ENCODE data around the gene OR13J1. TPM values are rescaled to one million over a fixed set of nuclear protein-coding genes. Genes with fewer than 3 reads are reported as not detected.

Gene OR13J1
- total RNA-seq, 1 donor from 2014 or later, result not detected

DNA sequence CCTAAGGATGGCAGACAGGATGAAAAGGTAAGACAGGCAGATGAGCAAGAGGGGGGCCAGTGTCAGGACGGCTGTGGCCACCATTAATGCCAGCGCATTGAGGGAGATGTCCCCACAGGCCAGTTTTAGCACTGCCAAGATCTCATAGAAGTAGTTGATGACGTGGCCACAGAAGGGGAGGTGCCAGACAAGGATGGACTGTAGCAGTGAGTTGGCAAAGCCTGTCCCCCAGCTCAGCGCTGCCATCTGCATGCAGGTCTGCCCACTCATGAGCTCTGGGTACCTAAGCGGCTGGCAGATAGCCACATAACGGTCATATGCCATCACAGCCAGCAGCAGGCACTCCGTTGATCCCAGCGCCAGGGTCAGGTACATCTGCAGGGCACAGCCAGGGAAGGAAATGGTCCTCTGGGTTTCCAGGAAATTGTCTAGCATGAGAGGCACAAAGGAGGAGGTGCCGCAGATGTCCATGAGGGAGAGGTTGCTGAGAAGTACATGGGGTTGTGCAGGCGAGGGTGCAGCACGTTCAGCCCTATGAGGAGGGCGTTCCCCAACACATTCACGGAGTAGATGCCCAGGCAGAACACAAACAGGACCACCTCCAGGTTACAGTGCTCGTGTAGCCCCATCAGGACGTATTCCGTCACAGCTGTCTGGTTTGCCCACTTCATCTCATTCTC is 10.8 kb downstream of the OR13J1 start:
- peak in 1 of 2 donors; percentile 31 for DNase-seq (ENCODE audit: low read depth in 2 of 2)

GRCh38 chr9:35858458-35858857 is 11.7 kb downstream of the OR13J1 start:
- DNase-seq (ENCODE audit: low read depth in 2 of 2), result no peak

DNA sequence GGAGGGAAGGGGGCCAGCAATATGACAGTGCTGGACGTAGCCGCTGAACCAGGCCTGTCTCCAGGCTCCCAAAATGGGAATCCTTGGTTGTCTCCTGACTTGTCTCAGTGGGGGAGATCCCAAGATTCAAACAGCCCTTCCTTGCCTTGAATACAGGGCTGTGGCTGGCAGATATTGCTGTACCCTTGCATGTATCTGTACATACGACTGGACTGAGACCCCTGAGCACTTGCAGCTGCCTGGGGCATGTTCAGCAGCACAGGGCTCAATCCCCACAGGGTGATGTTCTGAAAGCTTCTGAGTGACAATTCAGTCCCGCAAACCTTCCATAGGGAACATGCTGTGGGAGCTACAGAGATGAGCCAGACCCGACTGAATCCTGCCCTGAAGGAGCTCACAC is 13.3 kb downstream of the OR13J1 start:
- DNase-seq (ENCODE audit: low read depth in 2 of 2), result no peak

GRCh38 chr9:35856206-35856605 is 14.0 kb downstream of the OR13J1 start:
- DNase-seq (ENCODE audit: low read depth in 2 of 2), result no peak

DNA sequence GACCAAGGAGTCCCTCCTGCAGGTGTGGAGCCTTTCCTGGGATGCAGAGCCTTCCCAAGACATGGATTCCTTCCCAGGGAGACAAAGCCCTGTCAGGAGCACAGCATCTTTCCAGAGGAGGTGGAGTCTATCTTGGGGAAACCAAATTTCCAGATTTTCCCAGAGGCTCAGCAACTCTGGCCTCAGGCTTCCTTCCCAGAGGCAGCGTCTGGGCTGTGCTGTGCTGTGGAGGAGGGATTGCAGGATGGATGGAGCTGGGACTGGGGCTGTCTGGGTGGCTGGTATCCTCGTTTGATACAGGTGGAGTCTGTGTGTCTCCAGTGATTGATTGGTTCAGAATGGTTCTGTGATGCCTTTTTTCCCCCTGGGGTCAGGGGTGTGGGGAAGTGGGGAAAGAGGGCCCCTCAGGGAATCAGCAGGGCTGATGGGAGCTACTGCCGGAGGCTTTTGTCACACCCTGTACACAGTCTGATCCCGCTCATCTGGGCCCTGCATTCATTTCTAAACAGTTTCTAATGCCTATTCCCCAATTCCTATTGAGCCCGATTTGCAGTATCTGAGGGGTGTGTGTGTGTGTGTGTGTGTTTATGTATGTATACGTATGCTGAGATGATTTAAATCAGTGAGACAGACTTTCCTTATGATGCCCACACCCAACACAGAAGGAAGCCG is 16.0 kb downstream of the OR13J1 start:
- no peak for DNase-seq (ENCODE audit: low read depth in 2 of 2)

DNA sequence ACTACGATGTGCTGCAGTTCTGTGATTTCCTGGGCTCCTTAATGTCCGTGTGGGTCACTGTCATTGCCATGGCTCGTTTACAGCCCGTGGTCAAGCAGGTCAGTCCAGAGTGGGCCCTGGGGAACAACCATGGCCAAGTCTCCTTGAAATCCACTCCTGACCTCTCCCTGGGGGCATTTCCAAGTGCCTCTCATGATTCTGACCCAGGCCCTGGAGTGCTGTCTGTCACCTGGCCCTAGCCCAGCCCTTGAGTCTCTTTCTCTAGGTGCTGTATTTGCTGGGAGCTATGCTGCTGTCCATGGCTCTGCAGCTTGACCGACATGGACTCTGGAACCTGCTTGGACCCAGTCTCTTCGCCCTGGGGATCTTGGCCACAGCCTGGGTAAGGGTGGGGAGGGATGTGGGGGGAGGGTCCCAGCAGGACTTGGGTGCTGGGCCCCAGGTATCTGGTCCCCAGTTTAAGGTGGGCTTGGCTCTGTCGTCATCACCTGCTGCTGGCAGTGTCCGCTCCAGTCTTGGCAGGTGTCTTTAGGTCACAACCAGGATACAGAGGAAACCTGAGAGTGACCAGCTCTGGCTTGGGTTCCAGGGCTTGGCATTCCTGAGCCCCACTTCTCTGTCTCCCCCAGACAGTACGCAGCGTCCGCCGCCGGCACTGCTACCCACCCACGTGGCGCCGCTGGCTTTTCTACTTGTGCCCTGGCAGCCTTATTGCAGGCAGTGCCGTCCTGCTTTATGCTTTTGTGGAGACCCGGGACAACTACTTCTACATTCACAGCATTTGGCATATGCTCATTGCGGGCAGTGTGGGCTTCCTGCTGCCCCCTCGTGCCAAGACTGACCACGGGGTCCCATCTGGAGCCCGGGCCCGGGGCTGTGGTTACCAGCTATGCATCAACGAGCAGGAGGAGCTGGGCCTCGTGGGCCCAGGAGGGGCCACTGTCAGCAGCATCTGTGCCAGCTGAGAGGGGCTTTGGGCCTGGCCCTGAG is 17.0 kb downstream of the OR13J1 start:
- no peak for DNase-seq (ENCODE audit: low read depth in 2 of 2)

DNA sequence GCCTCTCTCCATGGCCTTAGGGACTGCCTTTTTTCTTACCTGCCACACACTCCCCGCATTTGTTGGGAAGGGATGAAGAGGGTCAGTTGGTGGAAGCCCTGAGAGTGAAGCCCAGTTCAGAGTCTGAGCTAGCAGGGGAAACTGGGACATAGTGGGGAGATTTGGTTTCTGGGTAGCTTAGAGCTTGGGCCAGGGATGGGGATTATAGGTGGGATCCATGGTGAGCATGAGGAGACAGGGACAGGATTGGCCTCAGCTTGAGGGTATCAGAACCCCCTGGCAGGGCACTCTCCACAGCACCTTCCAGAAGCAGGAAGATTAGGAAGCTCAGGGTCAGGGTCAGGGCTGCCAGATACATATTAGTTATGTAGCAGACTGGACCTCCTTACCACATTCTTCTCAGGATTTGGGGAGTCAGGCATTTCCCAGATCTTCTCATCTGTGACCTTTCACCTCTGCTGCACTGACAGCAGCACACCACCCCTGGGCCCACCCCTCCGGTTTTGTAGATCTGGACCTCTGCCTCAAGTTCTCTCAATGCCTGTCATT is 17.9 kb downstream of the OR13J1 start:
- no peak for DNase-seq (ENCODE audit: low read depth in 2 of 2)

- peak in 1 of 2 donors; percentile 73 for DNase-seq (ENCODE audit: low read depth in 2 of 2)
Measured at GRCh38 chr9:35847792-35848572, 22.2 kb downstream of the OR13J1 start.

- no peak for DNase-seq (ENCODE audit: low read depth in 2 of 2)
Measured at GRCh38 chr9:35845824-35846771, 24.1 kb downstream of the OR13J1 start.

DNA sequence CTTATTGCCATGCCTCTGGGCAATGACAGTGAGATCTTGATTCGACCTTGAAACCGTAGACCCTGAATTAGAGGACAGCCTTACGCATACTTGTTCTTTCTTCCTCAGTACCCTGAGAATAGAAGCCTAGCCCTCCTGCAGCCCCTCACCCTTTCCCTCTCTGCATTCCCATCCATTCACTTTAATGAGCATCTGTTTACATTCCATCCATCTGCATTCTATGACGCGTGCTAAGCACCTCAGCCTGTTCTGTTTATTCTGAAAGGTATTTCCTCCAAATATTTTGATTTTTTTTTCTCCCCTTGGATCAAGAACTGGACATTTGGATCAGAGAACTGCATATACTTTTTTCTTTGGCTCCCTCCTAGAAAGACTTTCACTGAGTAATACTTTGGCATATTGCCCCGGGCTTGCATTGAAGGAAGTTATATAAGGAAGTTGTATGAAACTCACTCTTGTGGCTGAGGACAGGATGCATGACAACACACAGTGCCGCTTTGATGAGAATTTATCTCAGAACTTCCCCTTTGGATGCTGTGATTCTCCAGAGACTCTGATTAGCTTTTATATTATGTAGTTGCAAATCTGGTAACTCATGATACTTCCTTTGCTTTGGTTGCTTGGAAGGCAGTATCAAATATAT is 25.5 kb downstream of the OR13J1 start:
- DNase-seq (ENCODE audit: low read depth in 2 of 2), result peak; percentile 15 to 93

DNA sequence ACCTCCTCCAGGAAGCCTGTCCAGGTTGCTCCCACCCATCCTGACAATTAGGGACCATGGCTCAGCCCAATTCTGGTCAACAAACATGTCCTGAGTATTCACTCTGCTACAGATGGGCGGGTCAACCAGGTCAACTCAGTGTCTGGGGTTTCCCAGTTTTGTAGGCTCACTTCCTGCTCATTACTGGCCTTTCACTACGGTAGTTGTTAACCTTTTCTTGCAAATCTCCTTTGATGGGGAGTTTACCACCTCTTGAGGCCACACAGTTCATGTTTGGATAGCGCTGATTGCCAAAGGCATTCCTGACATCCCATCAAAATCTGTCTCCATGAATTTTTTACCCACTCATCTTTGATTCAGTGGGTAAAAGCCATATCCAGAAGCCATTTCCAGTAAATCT is 27.4 kb downstream of the OR13J1 start:
- DNase-seq (ENCODE audit: low read depth in 2 of 2), result no peak

DNA sequence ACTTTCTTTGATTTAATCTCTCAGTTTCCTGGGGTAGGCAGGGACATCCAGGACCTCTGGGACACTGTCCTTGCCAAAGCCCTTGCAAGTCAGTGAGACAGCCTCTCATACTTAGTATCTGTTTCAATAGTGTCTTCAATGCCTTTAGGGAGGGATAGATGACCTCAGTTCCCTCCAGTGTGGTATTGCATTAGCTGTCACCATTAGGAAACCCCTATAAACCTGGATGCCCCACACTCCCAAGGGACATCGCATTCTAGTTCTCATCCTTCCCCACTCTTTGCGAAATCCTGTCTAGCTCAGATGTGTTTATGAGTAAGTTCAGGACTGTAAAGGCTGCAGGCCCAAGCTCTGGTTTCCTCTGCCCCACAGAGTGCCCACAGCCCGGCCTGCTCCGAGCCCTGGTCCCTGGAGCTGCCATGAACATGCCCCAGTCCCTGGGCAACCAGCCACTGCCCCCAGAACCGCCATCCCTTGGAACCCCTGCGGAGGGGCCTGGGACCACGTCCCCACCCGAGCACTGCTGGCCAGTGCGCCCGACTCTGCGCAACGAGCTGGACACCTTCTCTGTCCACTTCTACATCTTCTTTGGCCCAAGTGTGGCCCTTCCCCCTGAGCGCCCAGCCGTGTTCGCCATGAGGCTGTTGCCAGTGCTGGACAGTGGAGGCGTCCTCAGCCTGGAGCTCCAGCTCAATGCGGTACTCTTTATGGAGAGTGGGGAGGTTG is 28.0 kb downstream of the OR13J1 start:
- no peak for DNase-seq (ENCODE audit: low read depth in 2 of 2)

DNA sequence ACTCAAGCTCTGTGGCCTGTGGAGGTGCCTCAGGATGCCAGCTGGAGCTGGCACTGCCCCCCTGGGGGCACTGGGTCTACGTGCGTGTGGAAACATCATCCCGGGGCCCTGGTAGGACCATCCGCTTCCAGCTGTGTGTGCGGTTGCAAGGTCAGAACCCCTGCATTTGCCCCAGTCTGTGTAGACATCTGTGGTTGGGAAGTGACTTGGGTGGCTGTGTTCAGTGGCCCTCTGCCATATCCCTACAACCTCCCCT is 28.6 kb downstream of the OR13J1 start:
- no peak for DNase-seq (ENCODE audit: low read depth in 2 of 2)

DNA sequence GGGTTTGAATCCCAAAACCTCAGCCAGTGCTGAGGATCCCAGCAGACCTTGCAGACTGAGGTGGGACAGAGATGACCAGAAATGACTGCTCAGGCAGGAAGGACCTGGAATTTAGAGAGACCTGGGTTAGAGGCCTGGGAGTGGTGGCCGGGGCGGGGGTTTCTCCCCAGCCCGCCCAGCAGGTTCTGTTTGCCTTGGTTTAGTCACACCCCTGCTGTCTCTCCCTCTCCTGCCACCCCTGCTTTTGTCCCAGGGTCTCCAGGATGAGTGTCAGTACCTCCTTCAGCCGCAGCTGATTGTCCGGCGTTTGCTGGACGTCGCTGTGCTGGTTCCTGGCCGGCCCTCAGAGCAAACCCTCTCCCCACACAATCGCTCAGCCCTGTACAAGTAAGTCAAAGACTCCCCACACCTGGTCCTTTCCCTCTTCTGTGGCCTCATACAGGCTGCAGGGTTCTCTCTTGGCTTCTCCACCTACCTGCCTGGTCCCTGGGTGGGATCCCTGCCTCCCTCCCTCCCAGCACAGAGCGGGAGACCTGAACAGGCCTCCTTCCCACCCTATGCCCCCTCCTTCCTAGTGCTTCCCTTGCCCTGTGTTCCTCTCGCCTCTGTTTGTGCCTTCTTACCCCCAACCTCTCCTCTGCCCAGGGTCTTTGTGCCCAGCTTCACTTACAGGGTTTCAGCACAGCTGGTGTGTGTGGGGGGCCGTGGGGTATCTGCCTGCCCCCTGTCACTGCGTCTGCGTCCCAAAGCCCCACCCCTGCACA is 29.1 kb downstream of the OR13J1 start:
- DNase-seq (ENCODE audit: low read depth in 2 of 2), result no peak

DNA sequence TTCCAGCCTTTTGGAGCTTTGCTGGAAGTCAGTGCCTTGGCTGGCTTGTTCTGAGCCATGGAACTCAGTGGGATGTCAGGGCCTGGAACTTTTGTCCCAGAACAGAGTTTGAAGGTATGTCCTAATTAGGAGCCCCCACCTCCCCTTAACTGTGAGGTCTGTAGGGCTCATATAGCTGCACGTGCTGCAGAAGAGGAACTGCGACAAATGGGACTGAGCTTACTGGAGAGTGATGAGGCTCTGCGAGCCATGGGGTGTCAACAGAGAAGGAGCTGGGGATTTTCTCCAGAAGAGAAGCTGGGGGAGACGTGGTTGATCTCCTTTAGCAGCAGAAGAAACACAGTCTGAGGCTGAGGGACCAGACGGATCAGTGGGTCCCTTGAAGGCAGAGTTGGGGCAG is 30.3 kb downstream of the OR13J1 start:
- no peak for DNase-seq (ENCODE audit: low read depth in 2 of 2)

GRCh38 chr9:35836595-35836994 is 33.6 kb downstream of the OR13J1 start:
- DNase-seq (ENCODE audit: low read depth in 2 of 2), result no peak

- DNase-seq (ENCODE audit: low read depth in 2 of 2), result peak in 1 of 2 donors; percentile 12
Measured at GRCh38 chr9:35835766-35836165, 34.4 kb downstream of the OR13J1 start.

DNA sequence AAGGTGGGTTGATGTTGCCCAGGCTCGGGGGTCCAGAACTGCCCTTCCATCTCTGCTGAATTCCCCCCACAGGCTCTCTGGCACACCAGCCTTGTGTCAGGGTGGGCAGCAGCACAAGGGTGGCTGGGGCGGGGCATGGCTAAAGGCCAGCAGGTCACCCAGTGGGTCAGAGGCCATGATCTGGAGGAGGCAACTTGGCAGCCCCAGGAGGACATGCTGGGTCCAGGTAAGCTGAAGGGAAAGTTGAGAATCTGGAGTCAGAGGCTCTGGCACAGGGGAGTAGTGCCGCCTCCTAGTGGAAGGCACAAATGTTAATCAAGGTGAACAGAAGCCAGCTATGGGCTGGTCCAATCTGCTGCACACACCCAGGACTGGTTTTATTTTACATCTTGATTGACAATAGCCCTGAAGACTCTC is 35.0 kb downstream of the OR13J1 start:
- peak in 1 of 2 donors; percentile 18 for DNase-seq (ENCODE audit: low read depth in 2 of 2)

Data from lung microvascular endothelial cell (primary cell).